HPDE6-E6E7 (cell line): ENCODE measurements around the gene NUBP2.
"Not testable (repeated sequence)": the region's sequence is repeated elsewhere in the genome, so short reads cannot be mapped to it uniquely, and the experiment has no call there.

Experiments used
- DNase-seq: peaks from one replicate; pipeline ENCODE4 v3.0.0; 2011; ENCODE audit warnings: missing footprints; ENCODE audit errors: extremely low spot score

The NUBP2 gene

GRCh38 chr16:1786242-1787055 is 3.7 kb downstream of the NUBP2 start:
- no peak for DNase-seq

DNA sequence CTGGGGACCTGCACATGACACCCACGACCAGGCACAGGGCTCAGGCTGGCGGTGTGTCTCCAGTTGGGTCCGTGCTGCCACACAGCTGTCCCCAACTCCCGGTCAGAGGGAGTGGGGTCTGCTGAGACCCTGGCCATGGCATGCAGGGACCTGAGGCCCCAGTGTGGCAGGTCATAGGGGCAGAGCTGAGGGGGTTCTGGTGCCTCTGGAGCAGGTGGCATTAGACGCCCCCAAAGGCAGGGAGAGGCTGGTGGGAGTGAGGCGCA is 4.2 kb downstream of the NUBP2 start:
- DNase-seq, result no peak

GRCh38 chr16:1787322-1788094 is 4.7 kb downstream of the NUBP2 start:
- DNase-seq, result no peak

DNA sequence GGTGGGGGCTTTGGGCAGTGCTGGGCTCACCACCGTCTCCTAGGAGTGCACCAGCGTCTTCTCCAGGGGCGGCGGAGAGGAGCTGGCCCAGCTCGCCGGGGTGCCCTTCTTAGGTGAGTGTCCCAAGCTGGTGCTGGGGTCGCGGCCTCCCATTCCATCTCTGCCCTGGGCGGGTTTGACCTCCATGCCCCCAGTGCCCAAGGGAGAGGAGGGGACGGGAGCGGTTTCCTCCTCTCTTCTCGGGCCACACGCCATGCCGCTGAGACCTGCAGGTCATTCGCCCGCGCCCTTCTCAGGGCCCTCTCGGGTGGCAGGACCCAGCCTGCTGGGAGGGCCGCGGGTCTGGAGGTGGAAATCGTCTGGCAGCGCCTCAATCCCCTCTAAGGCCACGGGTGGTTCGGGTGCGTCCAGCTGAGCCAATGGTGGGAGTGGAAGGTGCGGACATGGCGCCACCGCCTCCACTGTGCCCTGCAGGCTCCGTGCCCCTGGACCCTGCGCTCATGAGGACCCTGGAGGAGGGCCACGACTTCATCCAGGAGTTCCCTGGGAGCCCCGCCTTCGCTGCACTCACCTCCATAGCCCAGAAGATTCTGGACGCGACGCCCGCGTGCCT is 5.4 kb downstream of the NUBP2 start:
- DNase-seq, result no peak

DNA sequence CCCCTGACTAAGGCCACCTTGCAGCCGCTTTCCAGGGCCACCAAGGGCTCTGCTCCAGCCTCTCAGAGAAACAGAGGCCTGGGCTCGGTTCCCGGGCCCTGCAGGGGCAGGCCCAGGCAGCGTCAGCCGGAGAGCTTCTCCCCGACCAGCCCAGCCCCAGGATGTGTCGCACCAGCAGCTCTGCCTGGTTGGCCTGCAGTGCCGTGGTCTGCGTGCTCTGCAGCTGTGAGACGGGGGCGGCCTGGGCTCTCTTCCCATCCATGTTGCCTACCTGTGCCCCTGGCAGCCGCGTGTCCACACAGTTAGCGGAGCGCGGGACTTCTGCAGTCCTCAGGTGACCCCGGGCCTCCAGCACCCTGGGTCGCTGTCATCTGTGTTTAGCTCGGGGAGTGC is 5.9 kb downstream of the NUBP2 start:
- no peak for DNase-seq

DNA sequence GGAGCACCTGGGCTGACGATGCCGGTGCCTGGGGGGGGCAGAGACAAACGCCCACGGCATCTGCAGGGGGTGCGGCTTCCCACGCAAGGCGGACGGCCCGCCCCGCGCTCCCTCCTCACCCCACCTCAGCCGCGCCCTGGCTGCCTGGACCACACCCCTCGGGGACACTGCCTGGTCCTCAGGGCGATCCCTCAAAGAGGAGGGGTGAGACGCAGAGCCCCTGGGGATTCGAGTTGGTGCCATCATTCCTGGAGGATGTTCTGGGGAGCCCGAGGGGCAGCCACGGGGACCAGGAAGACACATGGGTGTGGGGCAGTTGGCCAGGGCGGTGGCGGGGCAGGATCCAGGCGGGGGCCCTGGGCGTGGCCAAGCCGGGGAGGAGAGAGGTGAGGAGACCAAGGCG is 6.9 kb downstream of the NUBP2 start:
- DNase-seq, result no peak

DNA sequence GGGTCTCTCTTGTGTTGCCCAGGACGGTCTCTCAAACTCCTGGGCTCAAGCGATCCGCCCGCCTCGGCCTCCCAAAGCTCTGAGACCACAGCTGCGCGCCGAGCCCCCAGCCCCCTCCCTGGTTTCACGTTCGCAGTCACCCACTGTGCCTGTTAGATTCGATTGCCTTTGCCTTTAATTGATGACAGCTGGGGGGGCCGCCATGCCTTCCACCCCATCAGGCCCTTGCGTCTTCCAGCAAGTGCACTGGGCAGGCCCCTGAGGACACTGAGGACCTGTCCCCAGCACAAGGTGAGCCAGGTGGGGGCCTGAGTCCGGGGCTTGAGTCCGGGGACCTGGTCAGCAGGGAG is 7.5 kb downstream of the NUBP2 start:
- DNase-seq, result no peak

GRCh38 chr16:1790611-1791255 is 8.0 kb downstream of the NUBP2 start:
- DNase-seq, result no peak

- DNase-seq, result no peak
Observed at GRCh38 chr16:1791256-1791942, 8.6 kb downstream of the NUBP2 start.

GRCh38 chr16:1791943-1792812 is 9.4 kb downstream of the NUBP2 start:
- DNase-seq, result no peak

- DNase-seq, result no peak
Observed at GRCh38 chr16:1792836-1793577, 10.2 kb downstream of the NUBP2 start.

- DNase-seq, result no peak
Observed at GRCh38 chr16:1793578-1794220, 10.9 kb downstream of the NUBP2 start, which contains the start of gene IGFALS. Gene IGFALS (minus strand): TSS chr16:1793705. CDS start chr16:1793652, 53 bp downstream.

DNA sequence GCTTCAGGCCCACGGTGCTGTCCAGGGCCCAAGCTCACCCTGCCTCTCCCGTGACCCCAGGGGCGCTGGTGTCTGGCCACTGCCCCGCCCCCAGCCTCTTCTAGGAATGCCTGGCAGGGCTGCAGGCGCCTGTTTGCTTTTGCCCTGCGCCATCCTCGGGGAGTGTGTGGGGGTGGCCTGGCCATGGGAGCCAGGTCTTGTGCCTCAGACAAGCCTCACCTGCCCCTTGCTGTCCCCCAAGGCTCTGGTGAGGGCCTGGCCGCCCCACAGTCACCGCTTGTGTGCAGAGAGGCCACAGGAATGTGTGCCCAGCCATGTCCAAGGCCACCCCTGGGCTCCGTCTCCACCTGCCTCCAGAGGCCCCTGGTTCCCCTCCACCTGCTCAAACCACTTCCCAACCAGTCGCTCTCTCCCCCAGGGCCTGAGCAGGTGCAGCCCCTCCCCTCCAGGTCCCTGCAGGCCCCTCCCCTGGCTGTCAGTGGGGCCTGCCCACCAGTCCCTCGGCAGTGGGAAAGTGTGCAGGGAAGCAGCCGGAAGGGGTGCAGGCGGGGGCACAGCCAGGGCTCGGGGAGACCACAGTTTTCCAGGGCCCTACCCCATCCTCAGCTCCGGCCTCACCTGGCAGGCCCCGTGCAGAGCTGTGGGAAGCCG is 11.6 kb downstream of the NUBP2 start:
- DNase-seq, result no peak

DNA sequence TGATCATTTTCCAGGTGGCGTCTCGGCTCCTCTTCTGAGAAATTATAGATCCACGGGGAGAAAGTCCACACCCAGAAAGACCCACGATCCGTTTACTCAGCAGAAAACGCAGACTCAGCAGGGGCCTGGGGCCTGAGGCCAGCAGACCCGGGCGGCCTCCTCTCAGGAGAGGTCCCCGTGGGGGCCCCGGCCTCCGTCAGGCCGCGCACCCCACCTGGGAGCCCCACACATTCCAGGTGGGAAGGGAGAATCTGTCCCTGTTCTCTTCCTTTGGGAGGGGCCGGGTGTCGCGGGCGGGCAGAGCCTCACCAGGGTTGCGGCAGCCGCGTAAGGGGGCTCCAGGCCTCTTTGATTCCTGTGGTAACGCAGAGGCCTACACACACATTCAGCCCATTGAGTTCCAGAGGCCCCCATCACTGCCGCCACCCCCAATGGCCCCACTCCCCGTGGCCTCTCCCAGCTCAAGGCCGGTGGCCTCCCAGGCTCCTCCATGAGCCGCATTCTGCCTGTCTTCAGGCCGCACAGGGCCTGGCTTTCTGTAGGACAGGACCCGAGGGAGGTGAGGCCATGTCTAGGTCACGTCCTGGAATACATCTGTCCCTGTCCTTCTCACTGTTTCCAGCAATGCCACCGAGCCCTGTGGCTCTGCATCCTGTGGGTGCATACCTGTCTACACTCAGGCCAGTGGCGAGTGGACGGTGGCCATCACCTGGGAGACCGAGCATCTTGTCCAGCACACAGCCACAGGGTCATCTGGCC is 12.3 kb downstream of the NUBP2 start:
- no peak for DNase-seq

DNA sequence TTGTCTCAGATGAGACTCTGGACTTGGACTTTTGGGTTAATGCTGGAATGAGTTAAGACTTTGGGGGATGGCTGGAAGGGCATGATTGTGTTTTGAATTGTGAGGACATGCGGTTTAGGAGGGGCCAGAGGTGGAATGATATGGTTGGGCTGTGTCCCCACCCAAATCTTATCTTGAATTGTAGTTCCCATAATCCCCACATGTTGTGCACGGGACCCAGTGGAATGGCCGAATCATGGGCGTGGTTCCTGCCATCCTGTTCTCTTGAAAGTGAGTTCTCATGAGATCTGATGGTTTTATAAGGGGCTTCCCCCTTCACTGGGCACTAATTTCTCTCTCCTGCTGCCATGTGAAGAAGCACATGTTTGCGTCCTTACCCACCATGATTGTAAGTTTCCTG is 16.5 kb downstream of the NUBP2 start:
- not testable (repeated sequence) for DNase-seq

DNA sequence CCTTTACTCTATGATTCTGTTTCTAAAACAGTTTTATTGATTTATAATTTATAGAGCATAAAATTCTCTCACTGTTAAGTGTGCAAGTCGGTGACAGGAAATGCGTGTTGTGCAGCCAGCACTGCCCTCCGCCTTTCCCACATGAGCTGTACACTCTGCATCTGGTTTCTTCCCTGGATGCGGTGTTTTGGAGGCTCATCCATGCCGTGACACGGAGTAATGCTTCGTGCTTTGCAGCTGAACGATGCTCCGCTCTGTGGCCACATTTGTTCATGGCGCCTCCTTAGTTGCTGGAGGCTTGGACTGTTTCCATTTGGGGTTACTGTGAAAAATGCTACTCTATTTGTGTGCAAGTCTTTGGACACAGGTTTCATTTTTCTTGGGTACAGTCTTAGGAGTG is 17.9 kb downstream of the NUBP2 start:
- no peak for DNase-seq

GRCh38 chr16:1807626-1808025 is 24.9 kb downstream of the NUBP2 start:
- DNase-seq, result no peak

GRCh38 chr16:1808691-1809090 is 25.9 kb downstream of the NUBP2 start:
- no peak for DNase-seq
